SW480 (cell line): Measurements from ENCODE around the gene ZC3H15.
"Not testable (repeated sequence)": the region's sequence is repeated elsewhere in the genome, so short reads cannot be mapped to it uniquely, and the experiment has no call there.

Experiments used
- DNase-seq: peaks from one replicate; pipeline ENCODE4 v3.0.0-alpha.2; 2016; ENCODE audit warnings: low spot score

ZC3H15 gene

GRCh38 chr2:186496401-186496800 is 10.3 kb downstream of the ZC3H15 start:
- no peak for DNase-seq

- no peak for DNase-seq
Measured at GRCh38 chr2:186497928-186498327, 11.9 kb downstream of the ZC3H15 start.

GRCh38 chr2:186498834-186499233 is 12.8 kb downstream of the ZC3H15 start:
- no peak for DNase-seq

GRCh38 chr2:186503827-186504606 is 18.0 kb downstream of the ZC3H15 start:
- DNase-seq: peak; percentile 43

- no peak for DNase-seq
Measured at GRCh38 chr2:186508263-186508662, 22.2 kb downstream of the ZC3H15 start.

- DNase-seq: no peak
Measured at GRCh38 chr2:186515376-186515775, 29.3 kb downstream of the ZC3H15 start.

- DNase-seq: no peak
Measured at GRCh38 chr2:186516396-186516795, 30.3 kb downstream of the ZC3H15 start.

GRCh38 chr2:186517090-186517489 is 31.0 kb downstream of the ZC3H15 start:
- no peak for DNase-seq

- DNase-seq: no peak
Measured at GRCh38 chr2:186518291-186518690, 32.2 kb downstream of the ZC3H15 start.

- no peak for DNase-seq
Measured at GRCh38 chr2:186518945-186519344, 32.9 kb downstream of the ZC3H15 start.

- not testable (repeated sequence) for DNase-seq
Measured at GRCh38 chr2:186521570-186522153, 35.6 kb downstream of the ZC3H15 start.

- DNase-seq: no peak
Measured at GRCh38 chr2:186522450-186522849, 36.4 kb downstream of the ZC3H15 start.

- DNase-seq: no peak
Measured at GRCh38 chr2:186523791-186524190, 37.7 kb downstream of the ZC3H15 start.

GRCh38 chr2:186526281-186526680 is 40.2 kb downstream of the ZC3H15 start:
- DNase-seq: no peak

- no peak for DNase-seq
Measured at GRCh38 chr2:186530314-186530713, 44.3 kb downstream of the ZC3H15 start.

GRCh38 chr2:186531257-186531775 is 45.3 kb downstream of the ZC3H15 start:
- DNase-seq: no peak

- no peak for DNase-seq
Measured at GRCh38 chr2:186532891-186533290, 46.8 kb downstream of the ZC3H15 start.

GRCh38 chr2:186533717-186534116 is 47.7 kb downstream of the ZC3H15 start:
- DNase-seq: no peak

GRCh38 chr2:186534406-186534805 is 48.3 kb downstream of the ZC3H15 start:
- no peak for DNase-seq

- DNase-seq: no peak
Measured at GRCh38 chr2:186535861-186536260, 49.8 kb downstream of the ZC3H15 start.

GRCh38 chr2:186537019-186537418 is 51.0 kb downstream of the ZC3H15 start:
- no peak for DNase-seq

- DNase-seq: no peak
Measured at GRCh38 chr2:186540941-186541340, 54.9 kb downstream of the ZC3H15 start.

GRCh38 chr2:186542002-186542401 is 55.9 kb downstream of the ZC3H15 start:
- no peak for DNase-seq
